GM21717 (cell line): ENCODE results near the gene EFNA4.

Experiments used
- ATAC-seq: cut with Tn5 transposase; IDR thresholded peaks from one replicate; pipeline ENCODE4 v1.9.1; 2021; ENCODE audit warnings: mild to moderate bottlenecking, moderate library complexity; ENCODE audit not compliant: unreplicated experiment

Gene EFNA4

GRCh38 chr1:155085504-155086127 lies 22.1 kb downstream of the EFNA4 start:
- ATAC-seq: no peak

DNA sequence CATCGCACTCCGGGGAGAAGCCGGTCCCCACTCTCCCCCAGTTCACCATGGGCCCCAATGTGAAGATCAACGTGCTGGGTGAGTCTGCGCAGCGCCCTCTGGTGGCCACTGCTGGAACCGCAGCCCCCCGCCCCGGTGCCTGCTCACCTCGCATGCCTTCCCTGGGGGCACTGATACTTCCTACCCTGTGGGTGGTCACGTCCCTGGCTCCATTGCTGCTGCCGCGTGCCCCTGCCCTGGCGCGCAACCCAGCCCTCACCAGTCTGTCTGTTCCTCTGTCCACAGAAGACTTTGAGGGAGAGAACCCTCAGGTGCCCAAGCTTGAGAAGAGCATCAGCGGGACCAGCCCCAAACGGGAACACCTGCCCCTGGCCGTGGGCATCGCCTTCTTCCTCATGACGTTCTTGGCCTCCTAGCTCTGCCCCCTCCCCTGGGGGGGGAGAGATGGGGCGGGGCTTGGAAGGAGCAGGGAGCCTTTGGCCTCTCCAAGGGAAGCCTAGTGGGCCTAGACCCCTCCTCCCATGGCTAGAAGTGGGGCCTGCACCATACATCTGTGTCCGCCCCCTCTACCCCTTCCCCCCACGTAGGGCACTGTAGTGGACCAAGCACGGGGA lies 22.7 kb downstream of the EFNA4 start:
- no peak for ATAC-seq

DNA sequence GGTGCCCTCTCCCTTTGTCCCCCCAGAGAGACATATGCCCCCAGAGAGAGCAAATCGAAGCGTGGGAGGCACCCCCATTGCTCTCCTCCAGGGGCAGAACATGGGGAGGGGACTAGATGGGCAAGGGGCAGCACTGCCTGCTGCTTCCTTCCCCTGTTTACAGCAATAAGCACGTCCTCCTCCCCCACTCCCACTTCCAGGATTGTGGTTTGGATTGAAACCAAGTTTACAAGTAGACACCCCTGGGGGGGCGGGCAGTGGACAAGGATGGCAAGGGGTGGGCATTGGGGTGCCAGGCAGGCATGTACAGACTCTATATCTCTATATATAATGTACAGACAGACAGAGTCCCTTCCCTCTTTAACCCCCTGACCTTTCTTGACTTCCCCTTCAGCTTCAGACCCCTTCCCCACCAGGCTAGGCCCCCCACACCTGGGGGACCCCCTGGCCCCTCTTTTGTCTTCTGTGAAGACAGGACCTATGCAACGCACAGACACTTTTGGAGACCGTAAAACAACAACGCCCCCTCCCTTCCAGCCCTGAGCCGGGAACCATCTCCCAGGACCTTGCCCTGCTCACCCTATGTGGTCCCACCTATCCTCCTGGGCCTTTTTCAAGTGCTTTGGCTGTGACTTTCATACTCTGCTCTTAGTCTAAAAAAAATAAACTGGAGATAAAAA lies 23.5 kb downstream of the EFNA4 start:
- no peak for ATAC-seq

DNA sequence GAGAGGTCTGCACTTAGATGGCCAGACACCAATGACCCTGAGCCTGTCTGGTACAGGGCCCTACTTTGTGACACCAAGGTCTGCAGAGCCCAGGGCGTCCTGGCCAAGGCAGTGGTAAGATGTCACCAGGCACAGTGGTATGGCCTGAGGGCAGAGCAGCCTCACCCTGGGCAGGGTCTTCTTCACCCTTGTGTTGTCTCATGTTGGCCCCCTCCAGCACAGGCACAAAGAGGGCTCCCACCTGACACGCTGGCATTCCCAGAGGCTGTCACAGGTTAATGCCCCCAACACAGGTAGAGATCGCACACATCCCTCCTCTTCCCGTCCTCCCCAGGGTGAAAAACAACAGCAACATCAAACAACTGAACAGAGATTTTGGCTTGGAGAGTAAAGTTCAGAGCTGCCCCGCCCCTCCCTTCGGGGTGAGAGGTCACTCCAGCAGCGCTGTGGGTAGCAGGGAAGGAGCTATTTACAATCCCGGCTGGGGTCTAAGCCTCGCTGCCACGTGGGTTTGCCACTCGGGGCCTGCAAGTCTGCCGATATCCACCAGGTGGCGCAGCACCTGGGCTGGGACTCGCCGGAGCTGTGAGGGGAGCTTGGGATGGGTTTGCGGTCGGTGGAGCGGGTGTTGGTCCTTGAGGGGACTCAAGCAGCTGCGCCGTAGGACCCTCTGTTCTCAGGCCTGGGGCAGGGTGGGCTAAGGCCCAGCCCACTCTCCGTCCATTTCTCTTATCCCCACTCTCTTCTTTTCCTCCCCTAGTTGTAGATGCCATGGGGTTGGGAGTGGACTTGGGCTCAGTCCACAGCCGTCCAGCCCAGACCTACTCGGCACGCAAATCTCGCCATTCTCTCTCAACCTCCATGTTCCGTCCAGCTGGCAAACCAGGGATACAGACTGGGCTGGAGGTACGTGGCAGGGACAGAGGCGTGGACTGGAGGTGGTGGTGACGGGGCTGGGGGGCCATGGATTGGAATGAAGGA lies 27.8 kb downstream of the EFNA4 start:
- no peak for ATAC-seq

- no peak for ATAC-seq
Observed at GRCh38 chr1:155092131-155092530, 28.6 kb downstream of the EFNA4 start.

- no peak for ATAC-seq
Observed at GRCh38 chr1:155092641-155093040, 29.1 kb downstream of the EFNA4 start.

DNA sequence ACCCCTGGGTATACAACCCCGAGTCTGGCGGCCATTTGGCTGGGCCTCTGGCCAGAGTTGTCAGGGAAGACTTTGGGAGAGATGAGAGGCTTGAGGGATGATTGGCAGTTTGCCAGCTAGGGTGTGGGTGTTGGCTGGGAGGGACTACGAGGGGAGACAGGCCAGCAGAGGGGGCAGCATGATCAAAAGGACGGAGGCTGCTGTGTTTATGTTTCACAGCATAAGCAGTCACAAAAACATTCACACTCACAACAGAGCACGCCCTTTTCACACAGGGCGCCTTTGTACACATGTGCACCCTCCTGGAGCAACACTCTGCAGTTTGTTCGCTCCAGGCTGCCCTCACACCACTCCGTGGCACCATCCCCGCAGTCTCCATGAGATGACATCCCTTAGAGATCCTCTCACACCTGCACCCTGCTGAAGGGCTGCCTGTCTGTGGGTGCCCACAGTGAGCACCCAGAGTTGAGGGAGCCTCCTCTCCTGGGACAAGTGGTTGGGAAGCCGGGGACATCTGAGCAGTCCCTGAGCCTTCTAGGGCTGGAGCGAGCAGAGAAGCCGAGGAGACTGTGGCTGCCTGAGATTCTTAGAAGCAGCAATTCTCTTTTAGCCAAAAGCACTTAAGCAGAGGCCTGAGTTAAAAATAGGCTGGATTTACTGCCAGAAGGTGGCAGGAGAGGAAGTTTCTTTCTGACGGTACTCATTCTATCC lies 30.5 kb downstream of the EFNA4 start:
- ATAC-seq: no peak

DNA sequence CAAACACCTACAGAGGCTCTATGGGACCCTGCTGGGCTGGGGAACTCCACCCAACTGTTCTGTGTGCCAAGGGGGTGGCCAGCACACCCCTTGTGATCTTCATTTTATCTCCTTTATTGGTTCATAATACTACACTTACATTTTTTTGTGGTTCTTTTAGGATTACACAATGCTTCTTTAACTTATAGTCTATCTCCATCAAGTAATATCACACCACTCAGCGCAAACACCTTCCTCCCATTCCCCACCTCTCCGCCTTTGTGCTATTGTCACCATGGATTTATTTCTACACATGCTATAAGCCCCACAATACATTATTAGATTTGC lies 31.0 kb downstream of the EFNA4 start:
- ATAC-seq: no peak

- no peak for ATAC-seq
Observed at GRCh38 chr1:155099331-155099730, 35.8 kb downstream of the EFNA4 start.

GRCh38 chr1:155103325-155103724 lies 39.8 kb downstream of the EFNA4 start:
- ATAC-seq: no peak

GRCh38 chr1:155104605-155105534 lies 41.3 kb downstream of the EFNA4 start:
- no peak for ATAC-seq

GRCh38 chr1:155105604-155106011 lies 42.1 kb downstream of the EFNA4 start:
- ATAC-seq: no peak

DNA sequence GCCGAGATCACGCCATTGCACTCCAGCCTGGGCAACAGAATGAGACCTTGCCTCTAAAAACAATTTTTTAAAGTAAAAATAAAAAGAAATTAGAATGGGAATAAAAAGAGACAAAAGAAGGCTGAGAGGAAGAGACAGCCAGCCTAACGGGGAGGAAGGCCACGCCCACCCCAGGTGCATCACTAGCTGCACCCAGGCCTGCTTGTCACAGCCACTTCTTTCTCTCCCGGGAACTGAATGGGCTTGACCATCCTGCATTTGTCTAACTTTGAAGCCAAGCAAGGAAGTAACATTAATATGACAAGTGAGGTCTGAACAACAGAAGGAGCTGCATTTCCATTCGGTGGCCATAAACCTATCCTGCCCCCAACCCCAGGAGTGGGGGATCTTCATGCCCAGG lies 43.3 kb downstream of the EFNA4 start:
- ATAC-seq: no peak

DNA sequence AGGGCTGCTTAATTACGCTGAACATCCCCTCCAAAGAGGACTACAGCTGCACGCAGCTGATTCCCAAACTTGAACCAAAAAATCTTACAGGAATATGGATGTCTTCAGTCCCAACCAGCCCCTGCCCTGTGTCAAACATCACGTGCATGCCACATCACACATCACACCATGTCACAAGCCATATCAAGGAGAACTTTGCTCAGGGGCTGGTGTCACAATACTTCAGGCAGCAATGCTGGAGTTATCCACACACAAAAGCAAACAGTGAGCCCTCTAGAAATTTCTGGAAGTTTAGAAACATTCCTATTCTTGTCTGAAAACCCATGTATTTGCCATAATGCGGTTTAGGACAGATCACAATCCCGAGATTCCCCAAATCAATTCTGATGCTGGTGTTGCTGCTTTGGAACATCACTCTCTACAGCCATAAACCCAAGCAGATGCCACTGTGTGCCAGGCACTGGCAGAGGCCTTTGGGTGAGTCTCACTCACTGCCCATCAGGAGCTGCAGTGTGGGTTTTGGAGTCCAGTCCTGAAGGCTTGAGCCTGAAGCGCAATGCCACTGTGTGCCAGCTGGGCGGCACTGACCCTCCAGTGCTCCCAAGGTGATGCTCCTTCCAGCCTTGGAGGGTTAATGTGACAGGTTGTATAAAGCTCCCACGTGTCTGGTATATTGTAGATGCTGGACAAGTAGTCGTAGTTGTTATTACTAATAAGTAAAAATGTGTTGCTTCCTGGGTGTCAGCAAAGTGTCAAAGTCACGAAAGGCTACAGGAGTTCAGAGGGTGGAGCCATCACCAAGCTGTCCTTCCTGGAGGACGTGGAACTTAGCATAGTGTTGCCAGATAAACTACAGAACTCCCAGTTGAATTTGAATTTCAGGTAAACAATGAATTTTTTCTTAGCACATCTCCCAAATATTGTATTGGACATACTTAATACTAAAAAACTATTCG lies 44.0 kb downstream of the EFNA4 start:
- no peak for ATAC-seq

DNA sequence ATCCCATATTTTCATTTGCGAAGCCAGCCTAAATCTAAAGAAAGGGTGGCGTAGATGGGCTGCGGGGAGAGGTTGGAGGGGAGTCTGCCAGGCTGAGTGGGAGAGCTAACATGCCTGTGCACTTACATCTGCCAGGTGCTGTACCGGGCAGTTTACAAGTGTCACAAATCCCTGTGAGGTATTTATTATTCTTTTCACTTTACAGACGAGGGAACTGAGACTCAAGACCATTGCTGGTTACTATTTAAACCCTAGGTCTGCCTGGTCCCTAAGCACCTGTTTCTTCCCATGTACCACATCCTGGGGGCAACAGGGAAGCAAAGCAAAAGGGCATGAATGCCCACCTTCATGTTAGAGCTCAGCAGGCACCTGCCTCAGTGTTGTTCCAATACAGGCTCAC lies 44.8 kb downstream of the EFNA4 start:
- no peak for ATAC-seq

- no peak for ATAC-seq
Observed at GRCh38 chr1:155110381-155110780, 46.8 kb downstream of the EFNA4 start.

DNA sequence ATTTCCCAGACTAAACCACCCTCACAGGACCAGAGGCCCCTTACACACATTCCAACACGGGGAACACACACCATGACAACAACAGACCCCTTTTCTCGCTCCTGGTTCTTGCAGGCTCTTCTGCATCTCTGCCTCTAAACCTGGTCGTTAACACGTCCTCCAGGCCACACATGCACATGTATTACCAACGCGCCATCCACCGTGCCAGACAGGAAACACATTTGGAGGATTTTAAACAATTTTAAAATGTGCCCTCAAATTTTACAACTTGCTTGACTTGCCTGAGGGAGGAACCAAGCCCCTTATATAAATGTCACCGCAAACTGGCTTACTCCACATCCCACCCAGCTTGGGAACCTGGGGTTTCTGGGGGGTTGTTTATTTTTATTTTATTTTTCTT lies 47.3 kb downstream of the EFNA4 start:
- ATAC-seq: no peak

- no peak for ATAC-seq
Observed at GRCh38 chr1:155113450-155113980, 50.0 kb downstream of the EFNA4 start.
